Uterus (tissue), 2 donors: ENCODE results near the gene PPY.

Experiments
- CTCF ChIP-seq, 4 experiments: fragments of 200-600 bp in 2 of 4; fragments of 450-650 bp in 2 of 4; sonication (generic) in 2 of 4; IDR thresholded peaks; one replicate each; pipeline ENCODE4 v1.5.1; 2016 to 2019; ENCODE audit warnings: antibody characterized with exemption in 4 of 4, mild to moderate bottlenecking in 2 of 4, moderate library complexity in 1 of 4
- POLR2A ChIP-seq, 2 donors: fragments of 450-650 bp; IDR thresholded peaks; one replicate each; pipeline ENCODE4 v1.6.1; 2016; ENCODE audit warnings: antibody characterized with exemption in 2 of 2, mild to moderate bottlenecking in 1 of 2, moderate library complexity in 1 of 2

- no peak for TF ChIP-seq CTCF (IDR thresholded peaks at IDR 0.05)
- TF ChIP-seq POLR2A (IDR thresholded peaks at IDR 0.05) = no peak
Observed at GRCh38 chr17:43931062-43931571, 11.2 kb downstream of the PPY start.
